ENCODE measurements around the gene NDUFA13. TPM values are rescaled to one million over a fixed set of nuclear protein-coding genes. Genes with fewer than 3 reads are reported as not detected.

NDUFA13 gene
- total and polyA plus RNA-seq, 12 donors = 856 to 1,278 (median 1,153) TPM

GRCh38 chr19:19544257-19544953, 28.4 kb downstream of the NDUFA13 start:
- WGBS, 2 donors = 87 to 94% methylated on average over 75 of the region's 75 CpGs
- intact Hi-C loops (cut with DNase I) = no loop called here
- ATAC-seq (no peak), DNase-seq (no peak)
- Histone ChIP-seq H3K27me3 (peaks cover 4 to 86% (median 59%) of the 10 kb centered on the region in 7 donors), H3K4me1 (peaks cover 5 to 41% (median 24%) of the 10 kb centered on the region in 9 donors), H3K9me3 (no peaks in the 10 kb centered on the region), H3K4me3 (no peak overlapping the region), H3K27ac (no peak overlapping the region), H3K36me3 (no peaks in the 10 kb centered on the region)
- no peak for TF ChIP-seq CTCF (IDR thresholded peaks at IDR 0.05)

GRCh38 chr19:19544954-19545591, 29.0 kb downstream of the NDUFA13 start:
- Histone ChIP-seq H3K4me1 (peaks cover 5 to 38% (median 25%) of the 10 kb centered on the region in 9 donors), H3K9me3 (no peaks in the 10 kb centered on the region), H3K36me3 (no peaks in the 10 kb centered on the region), H3K27ac (no peak overlapping the region), H3K4me3 (no peak overlapping the region), H3K27me3 (peaks cover 4 to 82% (median 59%) of the 10 kb centered on the region in 7 donors)
- ATAC-seq (no peak), DNase-seq (no peak)
- no peak for TF ChIP-seq CTCF (IDR thresholded peaks at IDR 0.05)
- WGBS, 2 donors = 90 to 94% methylated on average over 53 of the region's 53 CpGs
- intact Hi-C loops (cut with DNase I) = no loop called here

GRCh38 chr19:19545707-19546106, 29.7 kb downstream of the NDUFA13 start:
- H3K9me3 ChIP-seq = no peaks in the 10 kb centered on the region
- DNase-seq = no peak
- peaks cover 5 to 32% (median 22%) of the 10 kb centered on the region in 9 donors for H3K4me1 ChIP-seq
- intact Hi-C loops (cut with DNase I) = no loop called here
- no peak for ATAC-seq
- no peak overlapping the region for H3K4me3 ChIP-seq
- TF ChIP-seq CTCF (IDR thresholded peaks at IDR 0.05) = no peak
- peaks cover 4 to 76% (median 59%) of the 10 kb centered on the region in 7 donors for H3K27me3 ChIP-seq
- 94 to 95% methylated on average over 23 of the region's 23 CpGs for WGBS, 2 donors
- no peaks in the 10 kb centered on the region for H3K36me3 ChIP-seq
- no peak overlapping the region for H3K27ac ChIP-seq

GRCh38 chr19:19546751-19547162, 30.7 kb downstream of the NDUFA13 start:
- ATAC-seq (peak; percentile 52 to 82 (median 72)), DNase-seq (peak in 1 of 2 donors; percentile 57)
- H3K36me3 ChIP-seq = no peaks in the 10 kb centered on the region
- WGBS, 2 donors = 33 to 48% methylated on average over 17 to 19 of the region's 19 CpGs
- peaks cover 0 to 23% (median 15%) of the 10 kb centered on the region in 9 donors for H3K4me1 ChIP-seq
- peak overlapping the region in 7 of 10 donors; percentile 16 to 79 (median 56) for H3K27ac ChIP-seq
- H3K4me3 ChIP-seq = no peak overlapping the region
- peaks cover 0 to 4% (median 0%) of the 10 kb centered on the region in 11 donors for H3K9me3 ChIP-seq
- intact Hi-C loops (cut with DNase I) = no loop called here
- TF ChIP-seq CTCF (IDR thresholded peaks at IDR 0.05) = no peak
- peaks cover 0 to 65% (median 52%) of the 10 kb centered on the region in 7 donors for H3K27me3 ChIP-seq

Data from heart right ventricle (tissue), 16 donors.